Sigmoid colon (tissue), 7 donors: ENCODE data around the gene SERPINC1. TPM values are rescaled to one million over a fixed set of nuclear protein-coding genes. Genes with fewer than 3 reads are reported as not detected.
"Not testable (repeated sequence)": the region's sequence is repeated elsewhere in the genome, so short reads cannot be mapped to it uniquely, and the experiment has no call there.

Source experiments
- DNase-seq: peaks from one replicate; pipeline ENCODE4 v3.0.0-alpha.2; 2019
- H3K27ac ChIP-seq, 4 donors: fragments of 200-600 bp; sonication (generic); one replicate each; pipeline ENCODE4 v1.5.1; 2016 to 2019; ENCODE audit warnings: mild to moderate bottlenecking in 1 of 4
- H3K27me3 ChIP-seq, 3 donors: fragments of 200-600 bp; sonication (generic); one replicate each; pipeline ENCODE4 v1.5.1; 2019; ENCODE audit warnings: mild to moderate bottlenecking in 1 of 3
- H3K36me3 ChIP-seq, 4 donors: fragments of 200-600 bp; sonication (generic); one replicate each; pipeline ENCODE4 v1.5.1; 2016 to 2019
- H3K4me1 ChIP-seq, 4 donors: fragments of 200-600 bp; sonication (generic); one replicate each; pipeline ENCODE4 v1.5.1; 2017 to 2019
- H3K4me3 ChIP-seq, 4 donors: fragments of 200-600 bp; sonication (generic); one replicate each; pipeline ENCODE4 v1.5.1; 2017 to 2019; ENCODE audit warnings: mild to moderate bottlenecking in 2 of 4, moderate library complexity in 1 of 4
- H3K9me3 ChIP-seq, 4 donors: fragments of 200-600 bp in 3 of 4; sonication (generic) in 3 of 4; one replicate each; pipeline versions ENCODE4 v1.5.1 to v1.6.1; 2013 to 2019
- EP300 ChIP-seq, 4 donors: sonication (generic); formaldehyde crosslinking; IDR thresholded peaks; one replicate each; pipeline ENCODE4 v1.6.1; 2017; ENCODE audit warnings: antibody characterized with exemption in 4 of 4
- POLR2A ChIP-seq, 2 donors: fragments of 450-650 bp; IDR thresholded peaks; one replicate each; pipeline ENCODE4 v1.6.1; 2016; ENCODE audit warnings: antibody characterized with exemption in 2 of 2, mild to moderate bottlenecking in 2 of 2, moderate library complexity in 2 of 2
- POLR2AphosphoS5 ChIP-seq, 4 donors: sonication (generic); formaldehyde crosslinking; IDR thresholded peaks; one replicate each; pipeline ENCODE4 v1.6.1; 2017; ENCODE audit warnings: antibody characterized with exemption in 4 of 4
- WGBS, 2 donors: extraction: QIAGEN DNeasy Blood & Tissue Kit; methylation state at CpG; one replicate each; pipeline ENCODE4 v1.1.7; 2013; 5-methylcytosine and 5-hydroxymethylcytosine counted together
- intact Hi-C: fragments of 100-400 bp; cut with DNase I; formaldehyde crosslinking; loops from one replicate; pipeline ENCODE4 v1.15.1; 2023
- polyA plus RNA-seq, 3 donors: library from polyadenylated mRNA; stranded (reverse); fragments of 200-250 nt; gene quantifications; one replicate each; pipeline ENCODE4 v1.2.3, GENCODE V29; 2013
- total RNA-seq, 4 donors: library from RNA; depleted of rRNA; stranded (reverse); fragments of >200 nt; gene quantifications; one replicate each; pipeline ENCODE4 v1.1.0, GENCODE V29; 2016
- TF ChIP-seq, protein P1 (sequence below), 4 experiments: fragments of 450-650 bp in 3 of 4; fragments of 200-600 bp in 1 of 4; IDR thresholded peaks; one replicate each; pipeline ENCODE4 v1.5.1; 2016 to 2019; ENCODE audit warnings: antibody characterized with exemption in 4 of 4, mild to moderate bottlenecking in 3 of 4, moderate library complexity in 2 of 4
- donor health status: healthy with polysubstance abuse.
- donor health status: Bipolar disorder and iron deficiency.
- donor health status: healthy.

The SERPINC1 gene
- total and polyA plus RNA-seq, 7 donors, result 0.10 TPM; not detected in 6

- no peak overlapping the region for H3K27ac ChIP-seq
- no peaks in the 10 kb centered on the region for H3K27me3 ChIP-seq
- no peak for DNase-seq
- peaks cover 0 to 30% (median 13%) of the 10 kb centered on the region in 4 donors for H3K36me3 ChIP-seq
- H3K9me3 ChIP-seq, result no peaks in the 10 kb centered on the region
- peaks cover 0 to 6% (median 0%) of the 10 kb centered on the region in 4 donors for H3K4me1 ChIP-seq
- no peak overlapping the region for H3K4me3 ChIP-seq
- intact Hi-C loops, result no loop called here
- TF ChIP-seq POLR2AphosphoS5 (IDR thresholded peaks at IDR 0.05) (no peak), POLR2A (IDR thresholded peaks at IDR 0.05) (no peak)
Measured at GRCh38 chr1:173888749-173889148, 28.4 kb downstream of the SERPINC1 start.

DNA sequence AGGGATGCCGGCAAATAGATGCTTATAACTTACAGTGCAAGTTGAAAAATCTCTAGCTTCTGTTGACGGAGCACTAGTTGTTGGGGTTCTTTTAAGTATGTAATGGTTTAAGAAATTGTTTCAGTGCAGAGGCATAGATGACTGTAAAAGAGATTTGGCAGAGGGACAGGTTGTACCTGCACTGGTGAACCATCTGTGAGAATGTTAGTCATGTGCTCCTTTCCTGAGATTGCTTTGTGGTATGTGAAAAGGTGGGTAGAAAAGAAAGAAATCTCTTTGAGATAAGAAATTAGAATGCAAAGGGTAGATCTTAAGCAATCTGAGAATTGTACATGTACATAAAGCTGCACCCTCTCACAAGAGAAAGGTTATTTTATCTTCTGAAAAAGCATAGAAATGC, 29.5 kb downstream of the SERPINC1 start:
- Histone ChIP-seq H3K4me3 (no peak overlapping the region), H3K4me1 (peaks cover 0 to 6% (median 0%) of the 10 kb centered on the region in 4 donors), H3K36me3 (peaks cover 0 to 30% (median 13%) of the 10 kb centered on the region in 4 donors), H3K27me3 (no peaks in the 10 kb centered on the region), H3K27ac (no peak overlapping the region), H3K9me3 (no peaks in the 10 kb centered on the region)
- intact Hi-C loops, result no loop called here
- 92 to 98% methylated on average over 2 of the region's 2 CpGs for WGBS, 2 donors
- TF ChIP-seq POLR2AphosphoS5 (IDR thresholded peaks at IDR 0.05), result no peak
- TF ChIP-seq, protein P1, sequence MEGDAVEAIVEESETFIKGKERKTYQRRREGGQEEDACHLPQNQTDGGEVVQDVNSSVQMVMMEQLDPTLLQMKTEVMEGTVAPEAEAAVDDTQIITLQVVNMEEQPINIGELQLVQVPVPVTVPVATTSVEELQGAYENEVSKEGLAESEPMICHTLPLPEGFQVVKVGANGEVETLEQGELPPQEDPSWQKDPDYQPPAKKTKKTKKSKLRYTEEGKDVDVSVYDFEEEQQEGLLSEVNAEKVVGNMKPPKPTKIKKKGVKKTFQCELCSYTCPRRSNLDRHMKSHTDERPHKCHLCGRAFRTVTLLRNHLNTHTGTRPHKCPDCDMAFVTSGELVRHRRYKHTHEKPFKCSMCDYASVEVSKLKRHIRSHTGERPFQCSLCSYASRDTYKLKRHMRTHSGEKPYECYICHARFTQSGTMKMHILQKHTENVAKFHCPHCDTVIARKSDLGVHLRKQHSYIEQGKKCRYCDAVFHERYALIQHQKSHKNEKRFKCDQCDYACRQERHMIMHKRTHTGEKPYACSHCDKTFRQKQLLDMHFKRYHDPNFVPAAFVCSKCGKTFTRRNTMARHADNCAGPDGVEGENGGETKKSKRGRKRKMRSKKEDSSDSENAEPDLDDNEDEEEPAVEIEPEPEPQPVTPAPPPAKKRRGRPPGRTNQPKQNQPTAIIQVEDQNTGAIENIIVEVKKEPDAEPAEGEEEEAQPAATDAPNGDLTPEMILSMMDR (IDR thresholded peaks at IDR 0.05), result no peak
- no peak for TF ChIP-seq POLR2A (IDR thresholded peaks at IDR 0.05)
- TF ChIP-seq EP300 (IDR thresholded peaks at IDR 0.05), result no peak
- DNase-seq, result no peak

DNA sequence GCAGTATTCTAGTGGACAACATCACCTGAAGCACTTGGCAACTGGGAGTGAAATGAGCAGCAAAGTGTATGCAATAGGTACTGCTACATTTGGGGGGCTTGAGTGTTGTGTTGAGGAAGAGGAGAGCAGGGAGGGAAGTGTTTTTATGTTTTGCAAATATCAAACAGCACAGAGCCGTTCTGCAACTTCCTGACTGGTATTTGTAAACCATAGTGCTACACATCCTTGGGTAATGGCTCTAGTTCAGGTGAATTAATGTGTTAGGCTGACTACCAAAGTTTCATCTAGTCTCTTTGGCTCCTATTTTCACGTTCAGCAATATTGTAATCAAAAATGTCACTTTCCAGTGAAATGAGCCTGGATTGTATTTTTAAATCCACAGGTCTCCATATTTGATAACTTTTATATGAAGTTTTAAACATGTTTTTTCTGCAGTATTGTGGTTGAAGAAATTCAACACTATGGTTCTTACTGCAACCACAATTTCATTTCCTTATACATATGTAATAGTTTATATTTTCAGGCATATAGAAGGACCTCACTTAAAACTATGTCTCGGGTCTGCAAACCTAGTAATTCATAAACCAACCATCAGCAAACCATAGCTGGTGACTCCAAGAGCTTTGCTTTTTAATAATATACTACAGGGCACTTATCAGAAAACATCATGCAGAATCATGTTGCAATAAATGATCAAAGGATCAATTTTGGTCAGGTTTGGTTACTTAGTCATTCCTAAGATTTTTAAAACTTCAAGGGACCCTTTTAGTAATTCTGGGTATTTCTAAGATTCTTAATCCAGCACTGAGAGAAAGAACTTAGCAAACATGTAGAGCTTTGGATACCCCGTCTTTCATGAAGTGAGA, 30.1 kb downstream of the SERPINC1 start:
- H3K4me1 ChIP-seq, result peaks cover 0 to 6% (median 0%) of the 10 kb centered on the region in 4 donors
- no peak overlapping the region for H3K27ac ChIP-seq
- no peaks in the 10 kb centered on the region for H3K27me3 ChIP-seq
- TF ChIP-seq POLR2A (IDR thresholded peaks at IDR 0.05) (no peak), EP300 (IDR thresholded peaks at IDR 0.05) (no peak)
- 81 to 83% methylated on average over 4 of the region's 4 CpGs for WGBS, 2 donors
- DNase-seq, result no peak
- H3K9me3 ChIP-seq, result no peaks in the 10 kb centered on the region
- peaks cover 0 to 30% (median 13%) of the 10 kb centered on the region in 4 donors for H3K36me3 ChIP-seq
- H3K4me3 ChIP-seq, result no peak overlapping the region
- intact Hi-C loops, result no loop called here

DNA sequence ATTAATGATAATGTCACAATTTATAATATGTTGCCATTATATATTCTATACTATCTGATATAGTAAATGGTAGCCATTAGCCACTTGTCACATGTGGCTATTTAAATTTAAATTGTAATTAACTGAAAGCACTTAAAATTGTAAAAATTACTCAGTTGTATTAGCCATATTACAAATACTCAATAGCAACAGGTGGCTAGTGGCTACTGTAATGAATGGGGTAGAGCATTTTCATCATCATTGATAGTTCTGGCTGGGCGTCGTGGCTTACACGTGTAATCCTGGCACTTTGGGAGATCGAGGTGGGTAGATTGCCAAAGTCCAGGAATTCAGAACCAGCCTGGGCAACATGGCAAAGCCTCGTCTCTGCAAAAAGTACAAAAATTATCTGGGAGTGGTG, 32.4 kb downstream of the SERPINC1 start:
- TF ChIP-seq EP300 (IDR thresholded peaks at IDR 0.05), result no peak
- TF ChIP-seq POLR2AphosphoS5 (IDR thresholded peaks at IDR 0.05), result no peak
- TF ChIP-seq, protein P1 (IDR thresholded peaks at IDR 0.05), result no peak
- no peak for TF ChIP-seq POLR2A (IDR thresholded peaks at IDR 0.05)
- no peak for DNase-seq
- Histone ChIP-seq H3K36me3 (peaks cover 0 to 35% (median 13%) of the 10 kb centered on the region in 4 donors), H3K27me3 (no peaks in the 10 kb centered on the region), H3K9me3 (no peaks in the 10 kb centered on the region), H3K27ac (no peak overlapping the region), H3K4me1 (no peaks in the 10 kb centered on the region), H3K4me3 (no peak overlapping the region)
- 94 to 96% methylated on average over 5 of the region's 5 CpGs for WGBS, 2 donors
- intact Hi-C loops, result no loop called here

GRCh38 chr1:173881117-173881516, 36.0 kb downstream of the SERPINC1 start:
- H3K36me3 ChIP-seq, result peaks cover 0 to 45% (median 12%) of the 10 kb centered on the region in 4 donors
- H3K4me1 ChIP-seq, H3K27me3 ChIP-seq, H3K27ac ChIP-seq, DNase-seq, H3K9me3 ChIP-seq, intact Hi-C loops, H3K4me3 ChIP-seq: not testable (repeated sequence)
- WGBS, 2 donors, result 70 to 77% methylated on average over 4 of the region's 4 CpGs

- DNase-seq, result no peak
- TF ChIP-seq POLR2AphosphoS5 (IDR thresholded peaks at IDR 0.05), result no peak
- no peak for TF ChIP-seq POLR2A (IDR thresholded peaks at IDR 0.05)
- TF ChIP-seq, protein P1 (IDR thresholded peaks at IDR 0.05), result no peak
- no peak for TF ChIP-seq EP300 (IDR thresholded peaks at IDR 0.05)
- Histone ChIP-seq H3K9me3 (no peaks in the 10 kb centered on the region), H3K27me3 (no peaks in the 10 kb centered on the region), H3K36me3 (peaks cover 0 to 62% (median 10%) of the 10 kb centered on the region in 4 donors), H3K4me1 (no peaks in the 10 kb centered on the region), H3K4me3 (no peak overlapping the region), H3K27ac (no peak overlapping the region)
- intact Hi-C loops, result no loop called here
Measured at GRCh38 chr1:173878251-173878650, 38.9 kb downstream of the SERPINC1 start.
